ENCODE results near the gene TSC2.
"Not testable (repeated sequence)": the region's sequence is repeated elsewhere in the genome, so short reads cannot be mapped to it uniquely, and the experiment has no call there.

Gene TSC2

GRCh38 chr16:2031081-2031577 lies 16.7 kb upstream of the TSC2 start:
- DNase-seq (ENCODE audit: low read depth), result no peak

- no peak for DNase-seq (ENCODE audit: low read depth)
Observed at GRCh38 chr16:2032285-2033056, 15.3 kb upstream of the TSC2 start.

GRCh38 chr16:2033057-2033908 lies 14.5 kb upstream of the TSC2 start:
- no peak for DNase-seq (ENCODE audit: low read depth)

- DNase-seq (ENCODE audit: low read depth), result not testable (repeated sequence)
Observed at GRCh38 chr16:2033909-2034695, 13.7 kb upstream of the TSC2 start.

GRCh38 chr16:2034696-2035430 lies 12.9 kb upstream of the TSC2 start:
- no peak for DNase-seq (ENCODE audit: low read depth)

- no peak for DNase-seq (ENCODE audit: low read depth)
Observed at GRCh38 chr16:2035431-2036199, 12.2 kb upstream of the TSC2 start.

- DNase-seq (ENCODE audit: low read depth), result no peak
Observed at GRCh38 chr16:2036200-2036966, 11.4 kb upstream of the TSC2 start.

GRCh38 chr16:2037115-2037514 lies 10.7 kb upstream of the TSC2 start:
- no peak for DNase-seq (ENCODE audit: low read depth)

GRCh38 chr16:2037647-2038381 lies 10.0 kb upstream of the TSC2 start:
- DNase-seq (ENCODE audit: low read depth), result no peak

GRCh38 chr16:2038382-2039231 lies 9.2 kb upstream of the TSC2 start:
- DNase-seq (ENCODE audit: low read depth), result no peak

- DNase-seq (ENCODE audit: low read depth), result no peak
Observed at GRCh38 chr16:2039274-2040031, 8.3 kb upstream of the TSC2 start.

- no peak for DNase-seq (ENCODE audit: low read depth)
Observed at GRCh38 chr16:2040041-2040786, 7.6 kb upstream of the TSC2 start.

- DNase-seq (ENCODE audit: low read depth), result no peak
Observed at GRCh38 chr16:2040787-2041522, 6.8 kb upstream of the TSC2 start.

- DNase-seq (ENCODE audit: low read depth), result no peak
Observed at GRCh38 chr16:2042171-2042985, 5.4 kb upstream of the TSC2 start.

- DNase-seq (ENCODE audit: low read depth), result no peak
Observed at GRCh38 chr16:2042986-2043666, 4.7 kb upstream of the TSC2 start.
